HFF-Myc (cell line): ENCODE data around the gene LUC7L3.

Source experiments
- DNase-seq: peaks from one replicate; pipeline ENCODE4 v3.0.0-alpha.2; 2011; ENCODE audit warnings: low read depth; ENCODE audit errors: extremely low read depth
- H3K4me3 ChIP-seq: replicated peaks from 2 replicates; pipeline ENCODE4 v1.5.1; 2011; ENCODE audit warnings: low read depth, mild to moderate bottlenecking, control low read depth, low read length
- TF ChIP-seq, protein P1 (sequence below): IDR thresholded peaks from 2 replicates; pipeline ENCODE4 v1.5.1; 2012; ENCODE audit warnings: mild to moderate bottlenecking, low read depth, low read length, control low read depth; ENCODE audit errors: missing control alignments

The LUC7L3 gene, protein sequence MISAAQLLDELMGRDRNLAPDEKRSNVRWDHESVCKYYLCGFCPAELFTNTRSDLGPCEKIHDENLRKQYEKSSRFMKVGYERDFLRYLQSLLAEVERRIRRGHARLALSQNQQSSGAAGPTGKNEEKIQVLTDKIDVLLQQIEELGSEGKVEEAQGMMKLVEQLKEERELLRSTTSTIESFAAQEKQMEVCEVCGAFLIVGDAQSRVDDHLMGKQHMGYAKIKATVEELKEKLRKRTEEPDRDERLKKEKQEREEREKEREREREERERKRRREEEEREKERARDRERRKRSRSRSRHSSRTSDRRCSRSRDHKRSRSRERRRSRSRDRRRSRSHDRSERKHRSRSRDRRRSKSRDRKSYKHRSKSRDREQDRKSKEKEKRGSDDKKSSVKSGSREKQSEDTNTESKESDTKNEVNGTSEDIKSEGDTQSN

DNA sequence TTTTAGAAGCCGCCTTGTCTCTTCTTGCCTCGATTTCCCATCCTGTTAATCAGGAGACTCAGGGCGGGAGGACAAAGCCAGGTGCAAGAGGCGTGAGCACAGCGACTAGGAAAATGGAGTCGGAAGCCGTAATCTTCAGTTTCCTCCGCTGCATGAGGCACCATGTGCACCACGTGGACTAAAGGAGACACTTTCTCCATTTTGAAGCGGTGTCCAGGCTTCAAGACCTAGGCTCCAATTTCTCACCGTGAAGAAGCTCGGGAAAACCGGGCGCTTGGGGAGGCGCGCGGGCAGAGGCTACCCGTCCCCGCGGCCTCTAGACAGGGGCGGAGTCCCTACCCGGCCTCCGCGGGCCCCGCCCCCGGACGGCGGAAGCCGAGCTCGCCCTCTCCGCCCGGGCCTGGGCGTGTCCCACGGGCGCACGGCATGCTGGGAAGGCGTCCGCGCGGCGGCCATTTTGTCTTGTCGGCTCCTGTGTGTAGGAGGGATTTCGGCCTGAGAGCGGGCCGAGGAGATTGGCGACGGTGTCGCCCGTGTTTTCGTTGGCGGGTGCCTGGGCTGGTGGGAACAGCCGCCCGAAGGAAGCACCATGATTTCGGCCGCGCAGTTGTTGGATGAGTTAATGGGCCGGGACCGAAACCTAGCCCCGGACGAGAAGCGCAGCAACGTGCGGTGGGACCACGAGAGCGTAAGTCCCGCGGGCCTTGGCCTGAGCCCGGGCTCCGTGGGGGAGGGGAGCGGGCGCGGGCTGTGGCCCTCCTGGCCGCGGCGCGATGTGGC is at the start of gene LUC7L3:
Gene LUC7L3, plus strand, starts transcription at position 460 of the 780 bp plus-strand sequence. Its CDS starts 130 bp downstream, at position 590.
- TF ChIP-seq, protein P1, sequence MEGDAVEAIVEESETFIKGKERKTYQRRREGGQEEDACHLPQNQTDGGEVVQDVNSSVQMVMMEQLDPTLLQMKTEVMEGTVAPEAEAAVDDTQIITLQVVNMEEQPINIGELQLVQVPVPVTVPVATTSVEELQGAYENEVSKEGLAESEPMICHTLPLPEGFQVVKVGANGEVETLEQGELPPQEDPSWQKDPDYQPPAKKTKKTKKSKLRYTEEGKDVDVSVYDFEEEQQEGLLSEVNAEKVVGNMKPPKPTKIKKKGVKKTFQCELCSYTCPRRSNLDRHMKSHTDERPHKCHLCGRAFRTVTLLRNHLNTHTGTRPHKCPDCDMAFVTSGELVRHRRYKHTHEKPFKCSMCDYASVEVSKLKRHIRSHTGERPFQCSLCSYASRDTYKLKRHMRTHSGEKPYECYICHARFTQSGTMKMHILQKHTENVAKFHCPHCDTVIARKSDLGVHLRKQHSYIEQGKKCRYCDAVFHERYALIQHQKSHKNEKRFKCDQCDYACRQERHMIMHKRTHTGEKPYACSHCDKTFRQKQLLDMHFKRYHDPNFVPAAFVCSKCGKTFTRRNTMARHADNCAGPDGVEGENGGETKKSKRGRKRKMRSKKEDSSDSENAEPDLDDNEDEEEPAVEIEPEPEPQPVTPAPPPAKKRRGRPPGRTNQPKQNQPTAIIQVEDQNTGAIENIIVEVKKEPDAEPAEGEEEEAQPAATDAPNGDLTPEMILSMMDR: no peak
- peak; percentile 71 for DNase-seq
- peak within 1 kb of the TSS; percentile 88 for H3K4me3 ChIP-seq

DNA sequence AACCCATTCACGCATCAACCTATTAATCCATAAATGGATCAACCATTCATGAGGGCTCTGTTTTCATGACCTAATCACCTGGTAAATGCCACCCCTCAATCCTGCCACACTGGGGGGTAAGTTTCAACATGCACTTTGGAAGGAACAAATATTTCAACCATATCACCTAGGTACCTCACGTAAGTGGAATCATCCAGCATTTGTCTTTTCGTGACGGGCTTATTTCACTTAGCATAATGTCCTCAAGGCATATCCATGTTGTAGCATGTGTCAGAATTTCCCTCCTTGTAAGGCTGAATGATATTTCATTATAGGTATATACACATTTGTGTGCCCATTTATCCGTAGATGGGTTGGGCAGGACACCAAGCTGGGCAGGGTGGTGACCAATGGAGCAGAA is 47.3 kb upstream of the LUC7L3 start:
- no peak overlapping the region for H3K4me3 ChIP-seq
- TF ChIP-seq, protein P1: no peak
- no peak for DNase-seq

DNA sequence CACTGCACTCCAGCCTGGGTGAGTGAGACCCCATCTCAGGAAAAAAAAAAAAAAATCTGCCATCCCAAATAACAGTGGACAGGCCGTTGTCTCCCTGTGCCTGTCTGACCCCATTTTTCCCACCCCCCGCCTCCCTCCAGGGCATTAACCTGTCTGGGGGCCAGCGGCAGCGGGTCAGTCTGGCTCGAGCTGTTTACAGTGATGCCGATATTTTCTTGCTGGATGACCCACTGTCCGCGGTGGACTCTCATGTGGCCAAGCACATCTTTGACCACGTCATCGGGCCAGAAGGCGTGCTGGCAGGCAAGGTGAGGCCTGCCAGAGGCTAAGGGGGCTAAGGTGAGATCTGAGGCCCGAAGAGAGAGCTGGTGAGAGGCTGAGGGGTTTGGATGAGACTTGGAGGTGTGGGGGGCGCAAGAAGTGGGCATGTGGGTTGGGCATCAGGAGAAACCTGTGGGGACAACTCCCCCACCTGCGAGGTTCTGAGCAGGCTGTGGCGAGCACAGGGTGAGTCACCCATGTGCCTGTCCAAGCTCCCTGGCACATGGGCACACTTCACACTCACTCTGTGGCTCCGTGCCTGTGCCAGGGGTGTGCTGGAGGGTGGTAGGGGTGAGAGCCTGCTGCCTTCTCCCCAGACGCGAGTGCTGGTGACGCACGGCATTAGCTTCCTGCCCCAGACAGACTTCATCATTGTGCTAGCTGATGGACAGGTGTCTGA is 46.4 kb upstream of the LUC7L3 start:
- no peak overlapping the region for H3K4me3 ChIP-seq
- TF ChIP-seq, protein P1: no peak
- DNase-seq: no peak

DNA sequence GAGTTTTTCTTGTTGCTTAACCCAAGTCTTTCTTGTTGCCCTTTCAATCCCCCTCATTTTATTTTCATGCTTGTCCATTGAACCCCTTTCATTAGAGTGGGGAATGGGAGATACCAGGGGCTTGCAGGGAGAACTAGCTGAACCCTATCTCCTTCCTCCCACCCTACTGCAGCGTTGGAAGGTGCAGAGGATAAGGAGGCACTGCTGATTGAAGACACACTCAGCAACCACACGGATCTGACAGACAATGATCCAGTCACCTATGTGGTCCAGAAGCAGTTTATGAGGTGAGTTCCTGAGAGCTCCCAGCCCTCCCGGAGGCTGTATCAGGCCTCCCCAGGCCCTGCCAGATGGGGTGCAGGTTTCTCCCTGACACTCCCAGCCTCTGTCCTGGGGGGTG is 44.2 kb upstream of the LUC7L3 start:
- TF ChIP-seq, protein P1: no peak
- no peak overlapping the region for H3K4me3 ChIP-seq
- no peak for DNase-seq

DNA sequence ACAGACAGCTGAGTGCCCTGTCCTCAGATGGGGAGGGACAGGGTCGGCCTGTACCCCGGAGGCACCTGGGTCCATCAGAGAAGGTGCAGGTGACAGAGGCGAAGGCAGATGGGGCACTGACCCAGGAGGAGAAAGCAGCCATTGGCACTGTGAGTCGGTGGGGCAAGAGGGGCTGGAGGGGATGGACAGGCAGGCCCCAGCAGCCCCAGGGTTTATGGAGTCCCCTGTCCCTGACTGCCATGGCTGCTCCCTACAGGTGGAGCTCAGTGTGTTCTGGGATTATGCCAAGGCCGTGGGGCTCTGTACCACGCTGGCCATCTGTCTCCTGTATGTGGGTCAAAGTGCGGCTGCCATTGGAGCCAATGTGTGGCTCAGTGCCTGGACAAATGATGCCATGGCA is 43.8 kb upstream of the LUC7L3 start:
- DNase-seq: no peak
- no peak overlapping the region for H3K4me3 ChIP-seq
- TF ChIP-seq, protein P1: no peak

DNA sequence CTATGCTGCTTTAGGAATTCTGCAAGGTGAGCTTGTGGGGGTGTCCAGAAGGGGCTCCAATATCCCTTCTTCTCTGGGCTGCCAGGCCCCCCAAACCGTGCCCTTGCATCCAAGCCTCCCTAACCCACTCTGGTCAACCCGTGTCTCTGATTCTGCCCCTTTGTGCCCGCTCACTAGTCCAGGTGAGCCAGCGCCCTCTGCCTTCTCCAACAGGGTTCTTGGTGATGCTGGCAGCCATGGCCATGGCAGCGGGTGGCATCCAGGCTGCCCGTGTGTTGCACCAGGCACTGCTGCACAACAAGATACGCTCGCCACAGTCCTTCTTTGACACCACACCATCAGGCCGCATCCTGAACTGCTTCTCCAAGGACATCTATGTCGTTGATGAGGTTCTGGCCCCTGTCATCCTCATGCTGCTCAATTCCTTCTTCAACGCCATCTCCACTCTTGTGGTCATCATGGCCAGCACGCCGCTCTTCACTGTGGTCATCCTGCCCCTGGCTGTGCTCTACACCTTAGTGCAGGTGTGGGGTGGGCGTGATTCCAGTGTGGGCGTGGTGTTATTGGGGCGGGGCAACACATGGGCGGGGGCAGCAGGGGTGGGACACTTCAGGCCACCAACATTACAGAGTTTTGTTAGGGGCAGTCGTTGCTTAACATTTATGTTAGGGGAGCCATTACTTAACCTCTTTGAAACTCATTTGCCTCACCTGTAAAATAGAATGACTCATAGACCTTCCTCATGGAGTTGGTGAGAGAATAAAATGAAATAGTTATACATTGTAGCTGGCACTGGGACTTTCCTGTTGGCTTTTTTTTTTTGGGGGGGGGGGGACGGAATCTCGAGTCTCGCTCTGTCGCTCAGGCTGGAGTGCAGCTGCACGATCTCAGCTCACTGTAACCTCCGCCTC is 43.1 kb upstream of the LUC7L3 start:
- TF ChIP-seq, protein P1: no peak

More for the DNA sequence above, 43.1 kb upstream of the LUC7L3 start:
- DNase-seq: no peak
- no peak overlapping the region for H3K4me3 ChIP-seq
